Rectal smooth muscle tissue (tissue), 1 donor: Measurements from ENCODE around the gene MYOT.

Experiments used
- H3K27ac ChIP-seq: one replicate; pipeline ENCODE4 v1.7.0; 2013; ENCODE audit warnings: low read depth, low read length, inconsistent platforms
- H3K27me3 ChIP-seq: one replicate; pipeline ENCODE4 v1.7.0; 2013; ENCODE audit warnings: low read length; ENCODE audit not compliant: control insufficient read depth, insufficient read depth
- H3K36me3 ChIP-seq: one replicate; pipeline ENCODE4 v1.7.0; 2013; ENCODE audit warnings: low read length; ENCODE audit not compliant: control insufficient read depth, insufficient read depth
- H3K4me1 ChIP-seq: one replicate; pipeline ENCODE4 v1.7.0; 2013; ENCODE audit warnings: low read length; ENCODE audit not compliant: control insufficient read depth, insufficient read depth
- H3K4me3 ChIP-seq: one replicate; pipeline ENCODE4 v1.7.0; 2013; ENCODE audit warnings: low read length
- H3K9ac ChIP-seq: one replicate; pipeline ENCODE4 v1.7.0; 2013; ENCODE audit warnings: low read length

Gene MYOT, protein sequence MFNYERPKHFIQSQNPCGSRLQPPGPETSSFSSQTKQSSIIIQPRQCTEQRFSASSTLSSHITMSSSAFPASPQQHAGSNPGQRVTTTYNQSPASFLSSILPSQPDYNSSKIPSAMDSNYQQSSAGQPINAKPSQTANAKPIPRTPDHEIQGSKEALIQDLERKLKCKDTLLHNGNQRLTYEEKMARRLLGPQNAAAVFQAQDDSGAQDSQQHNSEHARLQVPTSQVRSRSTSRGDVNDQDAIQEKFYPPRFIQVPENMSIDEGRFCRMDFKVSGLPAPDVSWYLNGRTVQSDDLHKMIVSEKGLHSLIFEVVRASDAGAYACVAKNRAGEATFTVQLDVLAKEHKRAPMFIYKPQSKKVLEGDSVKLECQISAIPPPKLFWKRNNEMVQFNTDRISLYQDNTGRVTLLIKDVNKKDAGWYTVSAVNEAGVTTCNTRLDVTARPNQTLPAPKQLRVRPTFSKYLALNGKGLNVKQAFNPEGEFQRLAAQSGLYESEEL

GRCh38 chr5:137867664-137868063 lies at the start of gene MYOT:
MYOT (plus strand) TSS chr5:137867860; CDS start chr5:137870652, 2,792 bp downstream.
- Histone ChIP-seq H3K27me3 (no peaks in the 10 kb centered on the region), H3K27ac (no peak within 1 kb of the TSS), H3K4me3 (no peak within 1 kb of the TSS), H3K36me3 (no peaks in the 10 kb centered on the region), H3K4me1 (no peaks in the 10 kb centered on the region), H3K9ac (no peak within 1 kb of the TSS)

GRCh38 chr5:137819766-137820165 lies 47.9 kb upstream of the MYOT start:
- Histone ChIP-seq H3K36me3 (no peaks in the 10 kb centered on the region), H3K27ac (no peak overlapping the region), H3K4me1 (peaks cover 8% of the 10 kb centered on the region), H3K27me3 (no peaks in the 10 kb centered on the region), H3K4me3 (no peak overlapping the region), H3K9ac (no peak overlapping the region)

GRCh38 chr5:137822158-137822764 lies 45.4 kb upstream of the MYOT start:
- H3K9ac ChIP-seq = no peak overlapping the region
- no peak overlapping the region for H3K4me3 ChIP-seq
- no peaks in the 10 kb centered on the region for H3K36me3 ChIP-seq
- H3K27ac ChIP-seq = no peak overlapping the region
- H3K4me1 ChIP-seq = no peaks in the 10 kb centered on the region
- no peaks in the 10 kb centered on the region for H3K27me3 ChIP-seq

DNA sequence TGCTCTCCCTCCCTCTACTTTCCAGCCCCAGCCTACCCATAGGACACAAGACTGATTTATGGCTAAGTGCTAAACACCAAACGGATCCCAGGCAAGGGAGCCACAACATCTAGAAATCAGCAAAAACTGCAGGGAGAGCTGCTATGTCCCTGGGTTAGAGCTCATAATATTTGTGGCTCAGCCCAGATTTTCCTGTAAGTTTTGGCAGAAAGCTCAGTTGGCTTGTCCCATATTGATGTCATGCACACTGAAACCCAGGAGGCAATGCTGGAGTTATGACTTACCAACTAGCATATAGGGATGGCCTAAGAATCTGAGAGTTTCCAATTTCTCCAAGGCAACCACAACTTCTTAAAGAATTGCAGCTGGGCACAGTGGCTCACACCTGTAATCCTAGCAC lies 44.7 kb upstream of the MYOT start:
- no peaks in the 10 kb centered on the region for H3K36me3 ChIP-seq
- H3K27ac ChIP-seq = no peak overlapping the region
- no peak overlapping the region for H3K9ac ChIP-seq
- no peak overlapping the region for H3K4me3 ChIP-seq
- H3K4me1 ChIP-seq = no peaks in the 10 kb centered on the region
- no peaks in the 10 kb centered on the region for H3K27me3 ChIP-seq

DNA sequence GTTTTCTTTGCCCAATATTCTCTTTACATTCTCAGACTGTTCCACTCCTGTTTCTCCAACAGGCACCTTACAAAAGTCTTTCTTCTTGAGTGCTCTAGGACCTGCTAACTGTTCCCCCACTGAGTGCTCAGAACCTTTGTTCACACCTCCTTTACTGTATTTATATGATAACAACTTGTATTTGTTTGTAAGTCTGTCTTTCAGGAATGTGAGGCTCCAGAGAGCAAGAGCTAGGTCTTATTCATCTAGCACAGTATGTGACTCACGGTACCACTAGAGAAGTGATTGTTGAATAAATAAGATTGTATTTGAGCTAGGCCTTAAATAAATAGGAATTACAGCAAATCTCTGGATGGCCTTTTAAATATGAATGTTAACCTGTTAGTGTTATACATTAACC lies 42.5 kb upstream of the MYOT start:
- Histone ChIP-seq H3K4me3 (no peak overlapping the region), H3K36me3 (no peaks in the 10 kb centered on the region), H3K27ac (no peak overlapping the region), H3K9ac (no peak overlapping the region), H3K4me1 (no peaks in the 10 kb centered on the region), H3K27me3 (no peaks in the 10 kb centered on the region)

GRCh38 chr5:137826067-137826466 lies 41.6 kb upstream of the MYOT start:
- H3K9ac ChIP-seq = no peak overlapping the region
- no peak overlapping the region for H3K4me3 ChIP-seq
- H3K36me3 ChIP-seq = no peaks in the 10 kb centered on the region
- no peak overlapping the region for H3K27ac ChIP-seq
- H3K27me3 ChIP-seq = no peaks in the 10 kb centered on the region
- no peaks in the 10 kb centered on the region for H3K4me1 ChIP-seq

DNA sequence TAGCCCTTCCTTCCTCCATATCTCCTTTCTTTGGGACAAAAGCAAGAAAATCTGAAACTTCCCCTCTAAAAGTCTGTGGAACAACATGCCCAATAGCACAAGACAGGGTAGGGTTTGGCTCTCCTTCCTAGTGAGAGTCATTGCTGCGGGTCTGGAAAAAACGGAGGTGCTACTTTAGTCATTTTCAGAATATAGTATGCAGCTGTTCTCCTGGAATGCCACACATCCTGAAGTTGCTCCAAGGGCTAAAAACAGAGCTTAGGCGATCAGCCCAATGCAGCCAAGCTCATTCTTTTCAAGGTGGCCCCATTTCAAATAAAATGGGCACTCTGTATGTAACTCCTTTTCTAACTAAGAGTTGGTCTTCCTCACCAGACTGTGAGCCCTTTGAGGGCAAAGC lies 39.5 kb upstream of the MYOT start:
- H3K4me3 ChIP-seq = no peak overlapping the region

GRCh38 chr5:137828664-137829063 lies 39.0 kb upstream of the MYOT start:
- no peak overlapping the region for H3K9ac ChIP-seq
- no peaks in the 10 kb centered on the region for H3K4me1 ChIP-seq

More for the DNA sequence above, 39.5 kb upstream of the MYOT start:
- Histone ChIP-seq H3K36me3 (no peaks in the 10 kb centered on the region), H3K9ac (no peak overlapping the region), H3K27me3 (no peaks in the 10 kb centered on the region), H3K27ac (no peak overlapping the region), H3K4me1 (no peaks in the 10 kb centered on the region)

DNA sequence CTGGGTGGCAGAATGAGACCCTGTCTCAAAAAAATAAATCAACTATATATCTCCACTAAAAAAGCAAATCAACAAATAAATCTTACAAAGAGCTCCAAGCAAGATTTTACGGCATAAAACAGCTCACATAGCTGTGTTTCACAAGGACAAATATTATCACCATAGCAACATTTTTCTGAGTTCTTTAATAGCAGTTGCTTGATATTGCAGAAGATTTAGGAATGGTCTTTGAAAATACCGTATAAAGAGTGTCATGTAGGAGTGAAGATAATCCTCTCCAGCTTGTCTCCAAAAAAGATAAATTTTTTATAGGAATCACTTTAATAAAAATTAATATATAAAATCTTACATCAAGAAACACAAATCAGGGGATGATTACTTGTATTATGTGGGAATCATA lies 36.6 kb upstream of the MYOT start:
- H3K4me1 ChIP-seq = no peaks in the 10 kb centered on the region
- no peak overlapping the region for H3K4me3 ChIP-seq
- no peak overlapping the region for H3K9ac ChIP-seq
- no peaks in the 10 kb centered on the region for H3K27me3 ChIP-seq
- no peak overlapping the region for H3K27ac ChIP-seq
- H3K36me3 ChIP-seq = no peaks in the 10 kb centered on the region

More at GRCh38 chr5:137828664-137829063, 39.0 kb upstream of the MYOT start:
- H3K4me3 ChIP-seq = no peak overlapping the region
- no peaks in the 10 kb centered on the region for H3K36me3 ChIP-seq
- no peaks in the 10 kb centered on the region for H3K27me3 ChIP-seq
- no peak overlapping the region for H3K27ac ChIP-seq

DNA sequence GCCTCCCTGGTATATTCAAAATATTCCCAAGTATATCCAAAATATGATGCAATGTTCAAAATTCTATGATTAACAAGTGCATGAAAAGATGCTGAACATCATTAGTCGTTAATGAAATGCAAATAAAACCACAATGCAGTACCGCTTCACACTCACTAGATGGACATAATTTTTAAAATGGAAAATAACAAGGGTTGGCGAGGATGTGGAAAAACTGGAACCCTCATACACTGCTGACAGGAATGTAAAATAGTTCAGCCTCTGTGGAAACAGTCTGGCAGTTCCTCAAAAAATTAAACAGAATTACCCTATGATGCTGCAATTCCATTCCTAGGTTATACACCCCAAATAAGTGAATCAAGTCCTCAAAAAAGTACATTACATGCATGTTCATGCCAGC lies 36.1 kb upstream of the MYOT start:
- no peak overlapping the region for H3K4me3 ChIP-seq
- peak overlapping the region; percentile 17 for H3K27ac ChIP-seq
- no peaks in the 10 kb centered on the region for H3K36me3 ChIP-seq
- H3K9ac ChIP-seq = no peak overlapping the region
- H3K4me1 ChIP-seq = peaks cover 3% of the 10 kb centered on the region
- no peaks in the 10 kb centered on the region for H3K27me3 ChIP-seq

GRCh38 chr5:137832416-137832815 lies 35.2 kb upstream of the MYOT start:
- Histone ChIP-seq H3K4me1 (peaks cover 12% of the 10 kb centered on the region), H3K27me3 (no peaks in the 10 kb centered on the region), H3K27ac (no peak overlapping the region), H3K4me3 (no peak overlapping the region), H3K9ac (no peak overlapping the region), H3K36me3 (no peaks in the 10 kb centered on the region)

GRCh38 chr5:137833463-137833862 lies 34.2 kb upstream of the MYOT start:
- Histone ChIP-seq H3K36me3 (no peaks in the 10 kb centered on the region), H3K4me3 (no peak overlapping the region), H3K9ac (no peak overlapping the region), H3K27me3 (no peaks in the 10 kb centered on the region), H3K27ac (no peak overlapping the region), H3K4me1 (peaks cover 18% of the 10 kb centered on the region)
